Regular cardiac myocyte (primary cell): ENCODE data around the gene RGPD5. TPM values are rescaled to one million over a fixed set of nuclear protein-coding genes. Genes with fewer than 3 reads are reported as not detected.

ENCODE experiments used
- total RNA-seq: library from RNA; depleted of rRNA; stranded (reverse); fragments of >200 nt; gene quantifications from 2 replicates; pipeline ENCODE4 v1.2.3, GENCODE V29; 2014

The RGPD5 gene
- total RNA-seq, result 14.8 and 31.3 TPM in 2 replicates

GRCh38 chr2:109794074-109794737 is at the start of gene RGPD5:
Gene RGPD5 (plus strand): TSS chr2:109794305. CDS start chr2:109794466, 161 bp downstream.

GRCh38 chr2:109898462-109899336 is 104.6 kb downstream of the RGPD5 start, which contains the start of gene LIMS3:
Gene LIMS3 (plus strand): TSS chr2:109898688. CDS start chr2:109898729, 41 bp downstream.

Other genes with a start within 250 kb of the RGPD5 start
- gene SEPTIN10, start 180.3 kb upstream of the RGPD5 start, total RNA-seq, result 84.5 and 104 TPM in 2 replicates
- gene SOWAHC, start 179.9 kb upstream of the RGPD5 start, total RNA-seq, result 13.8 and 24.3 TPM in 2 replicates
- 1.1 and 1.5 TPM in 2 replicates for gene LIMS3, start 104.4 kb downstream of the RGPD5 start, total RNA-seq